ENCODE measurements around the gene DHX30. TPM values are rescaled to one million over a fixed set of nuclear protein-coding genes. Genes with fewer than 3 reads are reported as not detected.

The DHX30 gene
- total and polyA plus RNA-seq, 4 experiments from 2014 or later = 31.3 to 93.0 (median 67.7) TPM

- no peak for DNase-seq
- Mint-ChIP-seq H3K27ac (peak overlapping the region in 1 of 7 donors; percentile 10), H3K9me3 (no peaks in the 10 kb centered on the region), H3K4me1 (peaks cover 0 to 21% (median 10%) of the 10 kb centered on the region in 4 donors), H3K4me3 (no peak overlapping the region), H3K27me3 (no peaks in the 10 kb centered on the region), H3K36me3 (peaks cover 12 to 27% of the 10 kb centered on the region in 2 donors)
- H3K27ac ChIP-seq (ENCODE audit: low read depth, low read length) = no peak overlapping the region
- H3K36me3 ChIP-seq (ENCODE audit: insufficient read depth, low read length) = peaks cover 5% of the 10 kb centered on the region
- no peaks in the 10 kb centered on the region for H3K27me3 ChIP-seq (ENCODE audit: insufficient read depth, low read length)
- intact Hi-C loops (cut with micrococcal nuclease) = no loop called here
- H3K4me1 ChIP-seq (ENCODE audit: insufficient read depth, low read length) = no peaks in the 10 kb centered on the region
- POLR2A ChIA-PET (ENCODE audit: partially characterized antibody) = no interaction called here
- CTCF ChIA-PET (ENCODE audit: partially characterized antibody) = no interaction called here
- H3K4me3 ChIP-seq (ENCODE audit: low read length in 2 of 2) = no peak overlapping the region
- no peaks in the 10 kb centered on the region for H3K9me3 ChIP-seq (ENCODE audit: control insufficient read depth in 1 of 2, low read length in 2 of 2)
Observed at GRCh38 chr3:47896736-47897135, 93.8 kb downstream of the DHX30 start.

DNA sequence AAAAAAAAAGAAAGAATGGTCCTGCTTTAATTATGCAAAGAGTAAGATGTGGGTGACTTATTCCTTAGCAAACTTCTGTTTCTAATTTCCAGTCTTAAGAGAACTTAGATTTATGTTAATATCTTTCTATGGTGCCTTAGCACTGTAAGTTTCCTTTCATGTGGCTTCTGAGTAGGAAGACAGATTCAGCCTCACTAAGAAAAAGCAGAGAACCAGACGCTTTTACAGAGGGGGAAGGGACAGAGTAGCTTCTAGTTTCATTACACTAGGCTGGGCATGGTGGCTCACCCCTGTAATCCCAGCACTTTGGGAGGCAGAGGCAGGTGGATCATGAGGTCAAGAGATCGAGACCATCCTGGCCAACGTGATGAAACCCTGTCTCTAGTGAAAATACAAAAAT, 95.0 kb downstream of the DHX30 start:
- H3K4me3 ChIP-seq (ENCODE audit: low read length in 2 of 2) = no peak overlapping the region
- no peaks in the 10 kb centered on the region for H3K27me3 ChIP-seq (ENCODE audit: insufficient read depth, low read length)
- H3K27me3 Mint-ChIP-seq = no peaks in the 10 kb centered on the region
- peak in 2 of 5 donors; percentile 3 to 10 for DNase-seq
- POLR2A ChIA-PET (ENCODE audit: partially characterized antibody) = no interaction called here
- peaks cover 3 to 22% of the 10 kb centered on the region in 2 donors for H3K36me3 Mint-ChIP-seq
- no peak overlapping the region for H3K27ac Mint-ChIP-seq
- H3K9me3 Mint-ChIP-seq = no peaks in the 10 kb centered on the region
- CTCF ChIA-PET (ENCODE audit: partially characterized antibody) = interaction anchor here (0.5 kb wide), 1 partner anchor 162 kb away, joined by 5 read pairs; no protein-coding TSS in a partner anchor
- intact Hi-C loops (cut with micrococcal nuclease) = no loop called here
- H3K4me1 ChIP-seq (ENCODE audit: insufficient read depth, low read length) = no peaks in the 10 kb centered on the region
- peaks cover 0 to 17% (median 10%) of the 10 kb centered on the region in 4 donors for H3K4me1 Mint-ChIP-seq
- no peaks in the 10 kb centered on the region for H3K9me3 ChIP-seq (ENCODE audit: control insufficient read depth in 1 of 2, low read length in 2 of 2)
- H3K36me3 ChIP-seq (ENCODE audit: insufficient read depth, low read length) = no peaks in the 10 kb centered on the region
- H3K27ac ChIP-seq (ENCODE audit: low read depth, low read length) = no peak overlapping the region
- H3K4me3 Mint-ChIP-seq = peak overlapping the region in 1 of 8 donors; percentile 29

- H3K27me3 ChIP-seq (ENCODE audit: insufficient read depth, low read length) = no peaks in the 10 kb centered on the region
- H3K4me1 ChIP-seq (ENCODE audit: insufficient read depth, low read length) = no peaks in the 10 kb centered on the region
- no peaks in the 10 kb centered on the region for H3K27me3 Mint-ChIP-seq
- ChIA-PET POLR2A (ENCODE audit: partially characterized antibody) (no interaction called here), CTCF (ENCODE audit: partially characterized antibody) (no interaction called here)
- intact Hi-C loops (cut with micrococcal nuclease) = no loop called here
- DNase-seq = no peak
- peak overlapping the region in 2 of 7 donors; percentile 5 to 59 for H3K27ac Mint-ChIP-seq
- peaks cover 7 to 18% of the 10 kb centered on the region in 2 donors for H3K36me3 Mint-ChIP-seq
- no peaks in the 10 kb centered on the region for H3K9me3 Mint-ChIP-seq
- H3K4me3 ChIP-seq (ENCODE audit: low read length in 2 of 2) = no peak overlapping the region
- no peak overlapping the region for H3K27ac ChIP-seq (ENCODE audit: low read depth, low read length)
- H3K4me3 Mint-ChIP-seq = no peak overlapping the region
- no peaks in the 10 kb centered on the region for H3K36me3 ChIP-seq (ENCODE audit: insufficient read depth, low read length)
- H3K4me1 Mint-ChIP-seq = peaks cover 0 to 17% (median 9%) of the 10 kb centered on the region in 4 donors
- no peaks in the 10 kb centered on the region for H3K9me3 ChIP-seq (ENCODE audit: control insufficient read depth in 1 of 2, low read length in 2 of 2)
Observed at GRCh38 chr3:47899495-47900108, 96.7 kb downstream of the DHX30 start.

Small RNAs within 50 kb of the gene (microRNA-seq; reads per million reads assigned to microRNA genes)
- 3.1 reads per million, percentile 13 among the genes with 10 or more reads in this experiment for gene MIR1226 (ENCODE audit: borderline microRNAs expressed, borderline number of aligned reads, borderline replicate concordance)

Other genes starting within 250 kb of the DHX30 start
- under 1 TPM; 0.20 to 0.42 TPM for gene CSPG5, start 224.3 kb upstream of the DHX30 start, total RNA-seq
- not detected for gene CSPG5, start 224.3 kb upstream of the DHX30 start, polyA plus RNA-seq
- gene SMARCC1, start 21.2 kb upstream of the DHX30 start, total RNA-seq = 100 to 1,000 TPM in 1 of 2 experiments, 10 to 100 TPM in 1; 85.7 to 101 TPM
- 10 to 100 TPM; 29.5 to 59.6 TPM for gene SMARCC1, start 21.2 kb upstream of the DHX30 start, polyA plus RNA-seq
- gene MAP4, start 213.3 kb downstream of the DHX30 start, total RNA-seq = 10 to 100 TPM; 68.5 to 72.6 TPM
- gene MAP4, start 213.3 kb downstream of the DHX30 start, polyA plus RNA-seq = 10 to 100 TPM in 1 of 2 donors, 1 to 10 TPM in 1; 4.4 to 67.1 TPM